Stimulated activated CD4-positive, alpha-beta T cell treated with anti-CD3 and anti-CD28 coated beads, Interleukin-2, amount 100 ng/mL, for 4 hours (primary cell): ENCODE measurements around the gene PRKN.

Experiments
- DNase-seq: peaks from one replicate; pipeline ENCODE4 v3.0.0-alpha.2; 2020; ENCODE audit warnings: low read depth

PRKN gene

DNA sequence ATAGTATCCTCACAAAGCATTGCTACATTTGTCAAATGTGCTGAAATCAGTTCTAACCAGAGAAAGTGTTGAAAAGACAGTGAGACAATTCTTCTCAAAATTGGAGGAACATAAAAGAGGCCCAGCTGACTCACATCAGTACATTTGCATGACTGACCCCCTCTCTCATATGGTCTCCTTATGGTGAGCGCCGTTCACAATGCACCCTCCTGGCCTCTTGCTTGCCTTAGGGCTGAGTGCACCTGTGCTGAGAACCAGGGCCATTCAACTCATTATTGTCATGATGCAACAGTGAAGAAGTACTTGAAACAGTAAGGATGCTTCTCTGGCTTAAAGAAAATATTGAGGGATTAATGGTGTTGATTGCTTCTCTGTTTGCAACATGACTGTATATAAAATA lies 1078.5 kb downstream of the PRKN start:
- DNase-seq = no peak

DNA sequence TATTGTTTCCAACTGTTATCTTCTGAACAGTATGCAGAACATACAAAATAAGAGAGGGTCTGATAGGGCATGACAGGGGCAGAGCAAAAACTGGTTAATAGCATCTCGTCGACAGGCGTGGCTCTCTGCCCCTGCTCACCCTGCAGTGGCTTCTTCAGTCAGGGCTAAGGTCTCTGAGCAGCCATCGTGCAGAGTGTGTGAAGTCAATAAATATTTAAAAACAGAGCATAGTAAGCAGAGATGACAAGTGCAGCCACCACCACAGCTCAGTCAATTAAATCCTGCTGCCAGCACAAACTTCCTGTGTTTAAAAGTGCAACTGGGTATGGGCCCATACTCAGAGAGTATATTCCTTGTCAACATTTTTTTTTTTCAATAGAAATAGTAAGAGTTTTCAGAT lies 1080.3 kb downstream of the PRKN start:
- DNase-seq = no peak

DNA sequence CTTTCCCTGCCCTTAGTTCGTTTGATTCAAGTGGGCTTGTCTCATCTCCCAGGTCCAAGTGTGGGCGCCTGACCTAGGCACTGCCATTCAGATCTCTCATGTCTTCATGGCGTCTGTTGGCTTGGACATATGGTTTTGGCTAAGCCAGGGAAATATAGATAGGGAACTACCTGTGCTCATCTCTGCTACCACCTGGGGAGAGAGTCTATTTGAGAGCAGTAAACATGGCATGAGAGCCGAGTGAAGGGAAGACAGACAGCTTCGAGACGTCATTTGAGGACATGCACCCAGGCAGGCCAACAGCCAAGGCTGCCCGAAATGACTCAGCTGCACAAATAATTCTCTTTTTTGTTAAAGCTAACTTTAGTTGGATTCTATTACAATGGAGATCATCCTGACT lies 1083.0 kb downstream of the PRKN start:
- no peak for DNase-seq

DNA sequence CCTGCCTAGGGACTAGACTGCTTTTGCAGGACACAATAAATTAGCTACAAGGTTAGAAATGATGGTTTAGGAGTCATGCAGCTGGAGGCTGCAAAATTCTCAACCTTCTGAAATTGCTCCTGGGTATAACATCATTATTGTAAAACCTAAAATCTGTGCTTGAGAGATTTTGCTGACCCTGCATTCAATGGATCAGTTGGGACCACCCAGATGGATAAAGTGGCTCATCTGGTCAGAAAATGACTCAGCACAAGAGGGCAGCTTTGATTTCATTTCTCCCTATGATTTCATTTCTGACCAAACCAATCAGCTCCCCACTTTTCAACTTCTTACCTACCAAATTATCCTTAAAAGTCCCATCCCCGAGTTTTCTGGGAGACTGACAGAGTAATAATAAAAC lies 1086.4 kb downstream of the PRKN start:
- DNase-seq = no peak

DNA sequence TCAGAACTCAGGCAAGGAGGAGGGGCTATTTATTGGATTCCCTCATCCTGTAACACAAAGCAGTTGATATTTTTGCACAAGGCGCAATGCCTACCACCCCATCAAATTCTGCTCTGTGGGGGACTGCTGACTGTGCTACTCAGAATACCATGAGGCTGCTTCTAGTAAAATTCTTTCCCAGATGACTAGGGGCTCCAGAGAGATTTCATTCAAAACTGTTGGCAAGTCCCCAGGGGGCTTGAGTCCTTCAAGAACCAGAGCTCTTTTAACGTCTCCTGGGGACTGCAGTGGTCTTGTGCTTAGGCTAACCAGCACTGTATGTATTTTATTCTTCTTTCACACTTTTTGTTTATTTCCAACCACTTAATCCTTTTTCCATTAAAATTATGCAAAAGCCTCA lies 1087.8 kb downstream of the PRKN start:
- DNase-seq = no peak

DNA sequence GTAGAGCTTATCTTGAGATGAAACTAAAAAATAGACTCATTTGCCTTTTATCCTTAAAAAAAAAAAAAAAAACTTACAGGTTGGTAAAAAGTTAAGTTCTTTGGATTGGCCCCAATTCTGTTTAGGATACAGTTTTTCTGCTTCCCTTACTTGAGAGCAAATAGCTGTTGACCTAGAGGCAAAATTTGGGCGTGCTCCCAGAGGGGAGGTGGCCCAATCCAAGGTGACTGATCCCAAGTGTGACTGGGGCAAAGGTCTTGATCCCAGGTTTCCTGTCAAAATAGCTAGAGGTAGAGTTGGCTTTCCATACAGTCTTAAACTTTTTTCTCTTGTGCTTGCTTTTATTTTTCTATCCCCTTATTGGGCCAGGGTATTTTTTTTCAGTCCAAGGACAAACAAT lies 1089.9 kb downstream of the PRKN start:
- DNase-seq = no peak

DNA sequence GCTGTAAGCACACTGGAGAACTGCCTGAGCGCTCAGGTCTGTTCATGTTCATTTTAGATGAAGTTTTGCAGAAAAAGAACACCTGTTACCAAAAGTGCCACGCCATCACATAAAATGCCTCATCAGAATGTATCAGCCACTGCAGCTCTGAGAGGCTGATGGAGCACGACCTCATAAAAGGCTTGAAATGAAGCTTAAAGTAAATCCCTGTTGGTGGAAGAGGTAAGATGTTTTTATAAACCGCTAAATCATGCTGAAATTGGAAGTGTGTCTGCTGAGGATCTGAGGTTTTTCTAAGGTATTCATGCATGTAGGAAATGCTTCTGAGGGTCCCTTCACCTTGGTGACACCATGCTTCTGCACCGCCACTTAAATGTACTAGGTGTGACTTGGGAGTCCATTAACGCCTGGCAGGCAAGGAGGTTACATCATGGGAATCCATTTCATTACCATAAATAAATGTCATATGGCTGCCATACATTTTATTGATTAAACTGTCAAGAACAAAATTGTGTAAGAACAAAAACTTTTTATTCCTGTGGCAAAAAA lies 1090.6 kb downstream of the PRKN start:
- no peak for DNase-seq

DNA sequence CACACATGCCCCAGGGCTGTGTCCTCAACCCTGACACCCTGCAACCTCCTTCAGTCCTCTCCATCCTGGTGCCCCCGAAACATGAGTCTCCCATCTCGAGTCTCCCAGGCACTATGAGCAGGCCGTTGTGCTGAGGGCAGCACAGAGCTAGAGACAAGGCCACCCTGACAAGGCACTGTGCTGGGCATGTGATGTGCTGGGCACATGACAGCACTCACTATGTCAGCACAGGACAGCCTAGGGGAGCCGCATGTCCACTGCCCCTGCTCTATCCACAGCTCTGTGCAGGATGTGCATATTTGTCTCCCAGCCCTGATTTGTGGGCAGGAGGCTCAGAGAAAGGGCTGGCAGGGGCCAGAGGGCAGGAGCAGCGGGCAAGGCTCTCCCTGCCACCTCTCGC lies 1091.6 kb downstream of the PRKN start:
- DNase-seq = no peak

DNA sequence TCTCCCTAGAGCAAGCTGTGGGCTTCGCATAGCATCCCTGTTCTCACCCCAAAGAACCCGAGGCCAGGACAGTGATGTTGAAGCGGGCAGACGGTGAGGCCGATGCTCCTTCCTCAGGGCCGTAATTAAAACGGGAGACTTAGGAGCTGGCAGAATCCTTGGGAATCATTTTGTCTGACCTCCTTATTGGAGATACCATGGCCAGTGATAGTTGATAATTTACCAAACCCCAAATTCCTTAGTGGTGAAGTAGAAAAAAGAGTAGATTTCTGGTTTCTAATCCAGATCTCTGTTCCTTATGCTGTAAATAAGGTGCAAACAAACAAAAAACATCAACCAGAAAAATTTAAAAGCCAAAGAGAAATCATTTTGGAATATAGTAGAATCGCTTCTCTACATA lies 1092.7 kb downstream of the PRKN start:
- no peak for DNase-seq

DNA sequence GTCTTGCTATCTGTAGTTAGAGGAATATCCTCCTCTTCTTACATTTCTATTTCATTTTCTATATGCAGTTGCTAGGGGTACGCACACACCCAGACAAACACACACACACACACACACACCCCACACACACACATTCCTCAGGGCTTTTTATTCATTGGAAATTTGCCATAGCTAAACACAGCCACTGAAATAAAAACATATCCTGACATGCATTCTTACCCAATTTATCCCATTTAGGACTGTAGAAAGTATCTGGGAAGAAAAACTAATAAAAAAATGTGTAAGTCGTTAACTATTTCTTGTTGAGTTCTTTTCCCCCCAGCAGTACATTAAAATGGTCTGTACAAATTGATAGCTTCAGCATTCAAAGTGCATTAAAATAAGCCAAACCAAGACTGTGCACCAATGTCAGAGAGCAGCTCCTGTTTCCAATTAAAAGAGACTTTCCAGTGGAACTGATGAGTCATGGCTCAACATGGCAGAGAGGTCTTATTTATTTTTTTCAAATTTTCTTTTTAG lies 1095.8 kb downstream of the PRKN start:
- no peak for DNase-seq

DNA sequence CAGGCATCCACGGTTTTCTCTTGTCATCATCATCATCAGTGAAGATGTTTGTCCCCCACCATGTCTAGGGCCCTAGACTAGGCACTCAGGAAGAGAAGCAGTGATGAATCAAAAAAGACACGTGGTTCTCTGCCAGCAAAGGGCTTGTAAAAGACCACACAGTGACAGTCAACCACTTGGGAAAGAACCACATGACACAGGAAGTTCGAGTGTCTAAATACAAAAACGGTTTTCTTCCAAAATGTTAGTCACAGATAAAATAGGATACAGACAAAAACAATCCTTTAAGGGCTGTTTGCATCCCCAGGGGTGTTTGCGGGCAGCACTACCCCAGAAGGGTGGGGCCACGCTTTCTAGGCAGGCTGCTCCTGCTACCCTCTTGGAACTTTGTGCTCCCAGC lies 1096.9 kb downstream of the PRKN start:
- DNase-seq = no peak

DNA sequence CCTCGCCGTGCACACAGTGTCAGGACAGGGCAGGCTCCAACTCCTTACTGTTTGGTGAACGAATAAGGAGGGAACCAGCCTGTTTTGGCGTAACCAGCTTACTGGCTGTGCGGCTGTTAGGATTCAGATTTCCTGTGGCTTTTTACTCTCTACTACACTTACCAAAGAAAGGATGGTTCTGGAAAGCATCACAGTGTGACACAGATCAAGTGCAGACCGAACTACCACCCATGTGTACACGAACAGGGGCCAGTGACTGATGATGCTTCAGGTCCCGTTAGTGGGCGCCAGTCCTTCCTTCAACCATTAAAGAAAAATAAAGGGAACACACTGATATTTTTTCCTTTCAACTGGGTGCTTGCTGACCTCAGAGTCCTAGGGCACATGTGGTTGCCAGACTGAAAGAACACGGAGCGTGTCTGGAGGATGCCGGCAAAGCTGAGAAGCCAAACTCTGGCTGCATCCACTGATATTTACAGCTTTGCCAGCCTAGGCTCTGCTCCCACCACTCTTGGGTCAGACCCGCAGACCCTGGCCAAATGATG lies 1101.4 kb downstream of the PRKN start:
- DNase-seq = no peak

DNA sequence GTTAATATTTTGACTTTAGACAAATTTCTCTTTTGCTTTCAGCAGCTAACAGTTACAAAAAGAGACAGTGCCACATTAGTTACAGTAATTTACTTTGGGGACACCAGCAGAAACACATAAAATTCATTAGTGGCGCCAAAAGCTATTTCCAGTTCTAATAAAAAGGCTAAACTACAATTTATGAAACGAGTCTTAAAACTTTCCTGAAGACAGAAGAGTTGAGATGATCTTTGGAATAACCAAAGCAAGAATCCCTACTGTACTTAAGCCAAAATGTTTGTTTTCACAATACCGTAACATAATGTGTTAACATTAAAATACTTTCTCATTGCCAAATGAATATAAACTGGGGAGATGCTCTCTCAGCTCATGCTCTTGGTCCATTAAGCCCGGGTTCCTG lies 1103.5 kb downstream of the PRKN start:
- no peak for DNase-seq

DNA sequence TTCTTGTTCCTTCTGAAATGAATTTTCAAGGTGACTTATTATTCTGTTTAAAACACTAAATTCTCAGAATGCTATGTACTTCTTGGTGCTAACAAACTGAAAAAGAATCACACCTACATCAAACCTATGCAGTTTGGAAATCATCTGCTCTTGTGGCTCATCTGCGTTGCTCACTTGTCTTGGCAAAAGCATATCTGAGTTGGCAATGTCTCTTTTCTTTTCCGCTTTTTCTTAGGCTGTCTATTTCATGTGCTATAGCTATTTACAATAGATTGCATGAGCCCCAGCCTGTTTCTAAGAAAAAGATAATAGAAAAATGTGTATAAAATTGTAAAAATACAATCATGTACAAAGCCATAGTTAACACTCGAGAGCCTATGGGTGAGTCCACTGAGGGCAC lies 1104.8 kb downstream of the PRKN start:
- DNase-seq = no peak

DNA sequence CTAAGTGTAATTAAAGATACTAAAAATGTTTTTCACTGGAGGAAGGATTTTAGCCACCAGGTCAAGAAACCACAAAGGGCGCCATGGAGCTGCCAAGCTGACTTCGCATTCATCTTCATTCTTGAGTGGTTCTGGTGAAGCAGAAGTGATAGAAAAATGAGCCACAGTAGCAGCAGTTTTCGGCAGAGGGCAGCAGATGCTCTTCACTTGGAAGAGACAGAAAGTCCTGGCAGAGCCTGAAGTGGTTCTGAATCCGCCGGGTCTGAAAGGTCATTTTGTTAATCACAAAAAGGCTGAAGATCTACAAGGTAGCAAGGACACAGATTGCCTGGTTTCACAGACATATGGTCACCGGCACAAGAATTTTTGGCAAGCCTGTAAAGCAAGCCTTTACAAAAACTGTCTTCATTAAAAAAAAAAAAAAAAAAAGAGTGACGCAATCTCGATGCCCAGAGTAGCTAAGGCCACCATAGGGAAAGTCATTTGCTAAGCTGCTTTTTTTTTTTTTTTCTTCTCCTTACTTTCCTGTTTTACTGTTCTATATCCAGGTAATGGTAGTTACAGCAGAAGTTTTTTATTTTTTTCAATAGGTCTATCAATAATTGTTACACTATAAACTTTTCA lies 1108.6 kb downstream of the PRKN start:
- no peak for DNase-seq

DNA sequence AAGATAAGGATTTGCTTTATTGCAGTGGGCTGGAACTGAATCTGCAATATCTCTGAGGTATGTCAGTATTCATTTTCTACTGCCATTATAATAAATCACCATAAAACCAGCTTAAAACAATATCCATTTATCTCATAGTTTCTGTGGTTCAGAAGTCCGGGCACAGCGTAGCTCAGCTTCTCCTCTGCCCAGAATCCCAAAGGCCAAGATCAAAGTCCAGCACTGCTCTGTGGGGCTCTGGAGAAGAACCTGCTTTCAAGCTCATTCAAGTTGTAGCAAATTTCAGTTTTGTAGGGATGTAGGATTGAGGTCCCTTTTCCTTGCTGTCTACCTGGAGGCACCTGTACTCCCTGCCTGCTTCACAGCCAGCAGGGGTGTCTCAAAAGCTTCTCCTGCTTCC lies 1113.9 kb downstream of the PRKN start:
- no peak for DNase-seq

DNA sequence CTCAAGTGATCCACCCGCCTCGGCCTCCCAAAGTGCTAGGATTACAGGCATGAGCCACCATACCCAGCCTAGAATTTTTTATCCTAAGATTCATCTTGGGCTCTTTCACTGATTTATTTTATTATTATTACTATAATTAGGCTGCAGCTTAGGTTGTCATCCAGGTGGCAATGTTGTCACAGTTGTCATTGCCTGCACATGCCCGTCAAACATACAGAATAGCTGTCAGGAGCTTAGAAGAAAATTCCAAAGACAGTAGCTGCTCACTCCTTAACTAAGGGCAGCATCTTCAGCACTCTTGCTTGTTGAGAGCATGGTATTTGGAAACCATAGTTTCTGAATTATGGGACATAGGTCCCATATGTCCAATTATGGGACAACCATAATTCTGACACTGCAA lies 1118.8 kb downstream of the PRKN start:
- DNase-seq = no peak

DNA sequence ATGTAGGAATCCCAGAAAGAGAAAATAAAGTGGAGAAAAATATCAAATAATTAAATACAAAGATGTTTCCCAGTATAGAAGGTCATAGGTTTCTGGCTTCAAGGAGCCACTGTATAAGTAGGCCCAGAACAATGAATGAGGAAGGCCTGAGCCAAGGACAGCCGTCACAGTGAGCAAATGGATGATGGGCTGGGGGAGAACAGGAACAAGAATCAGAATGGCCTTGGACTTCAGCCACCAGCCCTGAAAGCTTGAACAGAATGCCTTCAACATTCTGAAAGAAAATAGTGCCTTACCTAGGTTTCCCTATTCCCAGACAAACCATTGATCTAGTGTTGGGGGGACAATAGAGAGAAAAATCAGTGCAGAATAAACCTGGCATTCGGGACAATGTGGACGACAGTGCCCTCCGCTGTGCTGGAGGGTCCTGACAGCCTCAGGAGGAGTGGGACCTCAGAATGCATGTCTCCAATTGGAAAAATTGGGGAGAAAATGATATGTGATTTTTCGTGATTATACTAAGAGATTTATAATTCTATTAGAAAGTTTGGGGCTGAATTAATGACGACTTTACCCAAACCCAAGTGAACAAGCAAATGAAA lies 1119.8 kb downstream of the PRKN start:
- no peak for DNase-seq

DNA sequence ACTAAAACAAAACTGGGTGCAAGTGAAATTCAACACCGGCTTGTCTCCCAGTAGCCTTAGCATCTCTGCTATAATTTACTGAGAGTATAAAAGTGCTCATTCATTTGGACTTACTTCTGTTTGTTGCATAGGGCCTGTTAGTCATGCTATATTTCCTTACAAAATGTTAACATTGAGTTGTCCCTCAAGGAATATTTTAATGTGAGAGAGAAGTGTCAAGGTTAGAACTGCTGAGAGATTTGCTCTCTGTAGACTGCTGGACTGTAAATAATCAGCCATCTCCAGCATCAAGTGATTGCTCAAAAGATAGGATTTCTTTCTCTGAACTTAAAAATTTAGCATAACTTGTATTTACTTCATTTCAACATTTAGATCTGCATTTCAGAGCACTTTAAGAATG lies 1125.2 kb downstream of the PRKN start:
- no peak for DNase-seq

DNA sequence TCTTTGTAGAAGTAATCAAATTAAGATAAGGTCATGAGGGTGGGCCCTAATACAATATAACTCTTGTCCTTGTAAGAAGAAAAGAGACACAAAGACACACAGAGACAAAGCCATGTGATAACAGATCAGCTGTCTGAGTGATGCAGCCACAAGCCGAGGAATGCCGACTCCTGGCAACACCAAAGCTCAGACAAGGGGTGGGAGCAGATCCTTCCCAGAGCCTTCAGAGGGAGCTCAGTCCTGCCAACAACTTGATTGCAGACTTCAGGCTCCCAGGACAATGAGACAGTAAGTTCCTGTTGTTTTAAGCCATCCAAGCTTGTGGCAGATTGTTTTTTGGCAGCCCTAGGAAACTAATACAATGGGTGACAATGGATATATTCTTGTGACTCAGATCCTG lies 1128.7 kb downstream of the PRKN start:
- no peak for DNase-seq

DNA sequence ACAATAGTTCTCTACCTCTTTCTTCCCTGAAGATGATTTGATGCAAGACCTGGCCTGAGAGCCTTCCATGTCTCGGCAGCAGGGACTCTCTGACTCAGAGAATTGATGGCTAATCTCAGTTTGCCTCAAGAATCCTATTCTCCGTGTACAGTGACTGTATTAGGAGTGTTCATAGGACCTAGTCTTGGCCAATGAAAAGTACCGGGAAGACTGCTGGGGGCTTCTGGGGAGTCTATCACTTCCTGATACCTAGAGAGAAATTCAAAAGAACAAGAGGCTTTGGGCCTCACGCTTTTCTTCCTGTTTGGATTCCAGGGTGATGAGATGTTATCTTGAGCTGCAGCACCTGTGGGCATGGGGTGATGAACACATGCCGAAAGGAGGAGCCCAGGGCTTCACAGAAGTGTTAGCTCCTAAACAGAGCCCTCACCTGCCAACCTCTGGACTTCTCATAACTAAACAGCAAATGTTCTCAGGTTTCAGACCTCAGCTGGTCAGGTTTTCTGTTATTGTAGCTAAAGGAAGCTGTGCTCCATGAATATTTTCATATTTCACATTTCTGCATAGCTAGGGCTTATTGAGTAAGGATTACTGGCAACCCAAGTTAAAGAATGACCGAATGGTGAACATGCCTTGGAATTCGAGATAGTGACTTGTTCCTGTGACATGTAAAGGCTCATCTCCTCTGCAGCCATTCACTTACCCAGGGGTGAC lies 1130.6 kb downstream of the PRKN start:
- no peak for DNase-seq

DNA sequence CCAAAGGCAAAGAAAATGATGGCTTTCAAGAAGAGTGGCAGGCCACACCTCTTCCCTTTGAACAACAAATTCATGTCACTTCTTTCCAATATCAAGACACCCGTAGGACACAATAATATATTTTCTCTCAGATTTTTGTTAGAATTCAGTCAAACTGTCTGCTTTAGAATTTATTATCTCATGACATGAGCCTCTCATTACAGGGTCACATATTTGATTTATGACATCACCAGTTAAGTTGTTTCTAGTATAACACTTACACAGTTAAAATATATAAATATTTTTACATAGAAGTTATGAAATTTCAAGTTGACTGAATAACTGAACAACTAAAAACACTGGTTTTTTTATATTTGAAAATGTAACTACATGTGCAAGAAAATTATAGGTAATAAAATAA lies 1133.2 kb downstream of the PRKN start:
- DNase-seq = no peak
